ENCODE data around the gene IGIP.

The IGIP gene

GRCh38 chr5:140157032-140157781 lies 31.5 kb downstream of the IGIP start:
- TF ChIP-seq TAF1 (IDR thresholded peaks at IDR 0.05; ENCODE audit: borderline replicate concordance, insufficient read depth, low read length): no peak
- no peak for TF ChIP-seq SIN3A (IDR thresholded peaks at IDR 0.05; ENCODE audit: borderline replicate concordance, insufficient read depth, low read length)
- peak; percentile 55 for TF ChIP-seq FOXP2 (optimal IDR thresholded peaks at IDR 0.05; ENCODE audit: borderline replicate concordance, extremely low read depth, extremely low read length, insufficient read depth)
- TF ChIP-seq REST (IDR thresholded peaks at IDR 0.05; ENCODE audit: insufficient read depth in 1 of 2, low read depth in 2 of 2, low read length in 2 of 2): 0 out of 4 replicates have a peak, but pooled peaks of 1 of the 2 experiments have one; percentile 15

GRCh38 chr5:140159014-140159927 lies 33.5 kb downstream of the IGIP start:
- no peak for TF ChIP-seq FOXP2 (optimal IDR thresholded peaks at IDR 0.05; ENCODE audit: borderline replicate concordance, extremely low read depth, extremely low read length, insufficient read depth)

- TF ChIP-seq POLR2AphosphoS5 (IDR thresholded peaks at IDR 0.05; ENCODE audit: low read depth, low read length): no peak
- TF ChIP-seq TAF1 (IDR thresholded peaks at IDR 0.05; ENCODE audit: borderline replicate concordance, insufficient read depth, low read length): no peak
- no peak for TF ChIP-seq REST (IDR thresholded peaks at IDR 0.05; ENCODE audit: insufficient read depth in 1 of 2, low read depth in 2 of 2, low read length in 2 of 2)
- TF ChIP-seq SIN3A (IDR thresholded peaks at IDR 0.05; ENCODE audit: borderline replicate concordance, insufficient read depth, low read length): no peak
- no peak for TF ChIP-seq FOXP2 (optimal IDR thresholded peaks at IDR 0.05; ENCODE audit: borderline replicate concordance, extremely low read depth, extremely low read length, insufficient read depth)
These were observed 36.5 kb downstream of the IGIP start for GRCh38 chr5:140162275-140162674.

- TF ChIP-seq FOXP2 (optimal IDR thresholded peaks at IDR 0.05; ENCODE audit: borderline replicate concordance, extremely low read depth, extremely low read length, insufficient read depth) (no peak), SIN3A (IDR thresholded peaks at IDR 0.05; ENCODE audit: borderline replicate concordance, insufficient read depth, low read length) (no peak), REST (IDR thresholded peaks at IDR 0.05; ENCODE audit: insufficient read depth in 1 of 2, low read depth in 2 of 2, low read length in 2 of 2) (no peak), POLR2AphosphoS5 (IDR thresholded peaks at IDR 0.05; ENCODE audit: low read depth, low read length) (no peak), TAF1 (IDR thresholded peaks at IDR 0.05; ENCODE audit: borderline replicate concordance, insufficient read depth, low read length) (no peak)
These were observed 37.0 kb downstream of the IGIP start for GRCh38 chr5:140162781-140163180.

- TF ChIP-seq SIN3A (IDR thresholded peaks at IDR 0.05; ENCODE audit: borderline replicate concordance, insufficient read depth, low read length): no peak
- no peak for TF ChIP-seq FOXP2 (optimal IDR thresholded peaks at IDR 0.05; ENCODE audit: borderline replicate concordance, extremely low read depth, extremely low read length, insufficient read depth)
- TF ChIP-seq REST (IDR thresholded peaks at IDR 0.05; ENCODE audit: insufficient read depth in 1 of 2, low read depth in 2 of 2, low read length in 2 of 2): no peak
- no peak for TF ChIP-seq TAF1 (IDR thresholded peaks at IDR 0.05; ENCODE audit: borderline replicate concordance, insufficient read depth, low read length)
- no peak for TF ChIP-seq POLR2AphosphoS5 (IDR thresholded peaks at IDR 0.05; ENCODE audit: low read depth, low read length)
These were observed 39.6 kb downstream of the IGIP start for GRCh38 chr5:140165101-140165922.

Data from PFSK-1 (cell line).